HCT116 (cell line): ENCODE results near the gene NAPA. TPM values are rescaled to one million over a fixed set of nuclear protein-coding genes. Genes with fewer than 3 reads are reported as not detected.

Source experiments
- ATAC-seq: fragments of 200-7000 bp; cut with Tn5 transposase; 2 replicates; pipeline ENCODE4 v1.9.1; 2020; ENCODE audit warnings: mild to moderate bottlenecking, moderate library complexity
- BruUV-seq: library from RNA; stranded (reverse); fragments of 400-500 nt; replicated peaks from 2 replicates; lab custom pipeline; 2021; lab: Mats Ljungman, UMichigan
- CTCF ChIA-PET: fragments of 300-600 bp; sonication (Branson Sonifier 250); formaldehyde crosslinking; loops from one replicate; lab custom pipeline; 2021; ENCODE audit warnings: antibody characterized with exemption; lab: Charles Lee
- POLR2A ChIA-PET: fragments of 300-600, 350-600 bp; sonication (Branson Sonifier 250); formaldehyde crosslinking; loops from one replicate; lab custom pipeline; 2021; ENCODE audit warnings: antibody characterized with exemption; lab: Charles Lee
- RAD21 ChIA-PET, 2 experiments: fragments of 300-600 bp; sonication (Branson Sonifier 250); formaldehyde crosslinking; loops; one replicate each; lab custom pipeline; 2023; ENCODE audit warnings: low total read pairs in 2 of 2; ENCODE audit not compliant: uncharacterized antibody in 2 of 2, unreplicated experiment in 2 of 2, low non-redundant PET in 1 of 2; lab: Charles Lee
- DNase-seq: peaks from one replicate; pipeline ENCODE4 v3.0.0-alpha.2; 2010; ENCODE audit warnings: low read depth, low spot score
- H2AFZ ChIP-seq: fragments of 200-600 bp; shearing (Covaris generic), sonication (generic); 2 replicates; pipeline ENCODE4 v1.6.1; 2017; ENCODE audit warnings: low read depth, mixed run types, mixed read lengths, antibody characterized with exemption, low read length; ENCODE audit not compliant: poor library complexity, severe bottlenecking
- H3K27ac ChIP-seq: 2 replicates; pipeline ENCODE4 v1.5.1; 2012; ENCODE audit warnings: low read depth, low read length
- H3K27me3 ChIP-seq: fragments of 200-600 bp; sonication (generic); 2 replicates; pipeline ENCODE4 v1.6.1; 2016; ENCODE audit warnings: mixed run types, low read length, mixed read lengths; ENCODE audit not compliant: insufficient read depth
- H3K36me3 ChIP-seq, 2 experiments: fragments of 200-500 bp in 1 of 2; fragments of 200-600 bp in 1 of 2; sonication (Bioruptor generic) in 1 of 2; sonication (generic) in 1 of 2; 2 replicates each; pipeline versions ENCODE4 v1.5.1 to v1.6.1; 2014 to 2016; ENCODE audit warnings: low read length in 2 of 2, inconsistent platforms in 1 of 2, mixed read lengths in 1 of 2, mixed run types in 1 of 2; ENCODE audit not compliant: insufficient read depth in 2 of 2, control insufficient read depth in 1 of 2
- H3K4me1 ChIP-seq, 2 experiments: fragments of 200-600 bp in 1 of 2; sonication (generic) in 1 of 2; 2 replicates each; pipeline versions ENCODE4 v1.5.1 to v1.6.1; 2012 to 2017; ENCODE audit warnings: low read length in 2 of 2, inconsistent platforms in 1 of 2, mild to moderate bottlenecking in 1 of 2, mixed read lengths in 1 of 2, mixed run types in 1 of 2, moderate library complexity in 1 of 2; ENCODE audit not compliant: insufficient read depth in 2 of 2, control insufficient read depth in 1 of 2
- H3K4me2 ChIP-seq: fragments of 200-600 bp; sonication (generic); 2 replicates; pipeline ENCODE4 v1.6.1; 2017; ENCODE audit warnings: mixed run types, low read length, mixed read lengths
- H3K4me3 ChIP-seq, 2 experiments: fragments of 200-600 bp in 1 of 2; sonication (generic) in 1 of 2; replicated peaks in 1 of 2; 2 replicates each; pipeline ENCODE4 v1.5.1; 2011 to 2016; ENCODE audit warnings: low read length in 2 of 2, control low read depth in 1 of 2, low read depth in 1 of 2, mild to moderate bottlenecking in 1 of 2, mixed read lengths in 1 of 2, mixed run types in 1 of 2
- H3K79me2 ChIP-seq: fragments of 200-600 bp; sonication (generic); 2 replicates; pipeline ENCODE4 v1.6.1; 2017; ENCODE audit warnings: mild to moderate bottlenecking, mixed run types, low read length, moderate library complexity, mixed read lengths; ENCODE audit not compliant: insufficient read depth
- H3K9ac ChIP-seq: fragments of 200-600 bp; sonication (generic); 2 replicates; pipeline ENCODE4 v1.6.1; 2016; ENCODE audit warnings: low read length, mixed read lengths
- H3K9me2 ChIP-seq: fragments of 200-600 bp; sonication (generic), shearing (Covaris generic); 2 replicates; pipeline ENCODE4 v1.6.1; 2017; ENCODE audit warnings: mixed run types, mild to moderate bottlenecking, moderate library complexity; ENCODE audit not compliant: insufficient read depth
- H3K9me3 ChIP-seq, 2 experiments: fragments of 200-500 bp in 1 of 2; fragments of 200-600 bp in 1 of 2; sonication (Bioruptor generic) in 1 of 2; sonication (generic) in 1 of 2; 2 replicates each; pipeline ENCODE4 v1.6.1; 2014 to 2017; ENCODE audit warnings: low read length in 2 of 2, mixed read lengths in 2 of 2, inconsistent platforms in 1 of 2, low read depth in 1 of 2, mild to moderate bottlenecking in 1 of 2, mixed run types in 1 of 2, moderate library complexity in 1 of 2; ENCODE audit not compliant: control insufficient read depth in 1 of 2, insufficient read depth in 1 of 2
- H4K20me1 ChIP-seq: fragments of 200-600 bp; sonication (generic), shearing (Covaris generic); 2 replicates; pipeline ENCODE4 v1.6.1; 2017; ENCODE audit warnings: mixed run types, mild to moderate bottlenecking, moderate library complexity; ENCODE audit not compliant: insufficient read depth
- ATF3 ChIP-seq: IDR thresholded peaks from 2 replicates; pipeline ENCODE4 v1.6.1; 2012
- CBX3 ChIP-seq: IDR thresholded peaks from 2 replicates; pipeline ENCODE4 v1.6.1; 2012; ENCODE audit warnings: low read depth
- EZH2 ChIP-seq: fragments of 200-600 bp; sonication (generic); IDR thresholded peaks from 2 replicates; pipeline ENCODE4 v1.6.1; 2017; ENCODE audit warnings: antibody characterized with exemption, mixed run types
- EZH2phosphoT487 ChIP-seq: fragments of 200-600 bp; IDR thresholded peaks from 2 replicates; pipeline ENCODE4 v1.6.1; 2018; ENCODE audit warnings: antibody characterized with exemption, borderline replicate concordance
- FOSL1 ChIP-seq: IDR thresholded peaks from 2 replicates; pipeline ENCODE4 v1.6.1; 2012; ENCODE audit warnings: low read depth
- JUND ChIP-seq: IDR thresholded peaks from 2 replicates; pipeline ENCODE4 v1.6.1; 2012
- POLR2A ChIP-seq: IDR thresholded peaks from 2 replicates; pipeline ENCODE4 v1.7.0; 2011; ENCODE audit warnings: borderline replicate concordance; ENCODE audit not compliant: insufficient read depth, insufficient read length; ENCODE audit errors: extremely low read depth
- POLR2AphosphoS5 ChIP-seq: IDR thresholded peaks from 2 replicates; pipeline ENCODE4 v1.6.1; 2011; ENCODE audit warnings: mild to moderate bottlenecking, low read depth, low read length, moderate library complexity
- RAD21 ChIP-seq: IDR thresholded peaks from 2 replicates; pipeline ENCODE4 v1.6.1; 2012; ENCODE audit warnings: low read depth, mild to moderate bottlenecking
- SIN3A ChIP-seq: IDR thresholded peaks from 2 replicates; pipeline ENCODE4 v1.6.1; 2012; ENCODE audit warnings: low read depth
- SP1 ChIP-seq: IDR thresholded peaks from 2 replicates; pipeline ENCODE4 v1.6.1; 2012; ENCODE audit warnings: low read depth
- TCF7L2 ChIP-seq: IDR thresholded peaks from 2 replicates; pipeline ENCODE4 v1.7.0; 2011; ENCODE audit warnings: borderline replicate concordance, inconsistent platforms; ENCODE audit not compliant: insufficient read depth, insufficient read length; ENCODE audit errors: extremely low read depth
- ZBTB33 ChIP-seq: IDR thresholded peaks from 2 replicates; pipeline ENCODE4 v1.6.1; 2011; ENCODE audit warnings: mild to moderate bottlenecking, low read length, moderate library complexity; ENCODE audit not compliant: insufficient replicate concordance; ENCODE audit errors: extremely low read depth
- ZNF274 ChIP-seq: fragments of 200-500 bp; sonication (Bioruptor generic); IDR thresholded peaks from 2 replicates; pipeline ENCODE4 v1.6.1; 2014; ENCODE audit warnings: mild to moderate bottlenecking, low read depth, low read length, inconsistent platforms
- intact Hi-C: fragments of 100-400 bp; cut with micrococcal nuclease; formaldehyde crosslinking; loops from 2 replicates; pipeline ENCODE4 v1.10.0; 2022
- total RNA-seq: library from RNA; stranded (reverse); gene quantifications from one replicate; pipeline ENCODE4 v1.2.1, GENCODE V29; 2021; ENCODE audit not compliant: unreplicated experiment
- TF ChIP-seq, protein P1 (sequence below): IDR thresholded peaks from 2 replicates; pipeline ENCODE4 v1.6.1; 2012; ENCODE audit warnings: low read depth
- TF ChIP-seq, protein P2 (sequence below): IDR thresholded peaks from 2 replicates; pipeline ENCODE4 v1.6.1; 2012

NAPA gene
- total RNA-seq, 1 experiment from 2014 or later, result 58.8 TPM

DNA sequence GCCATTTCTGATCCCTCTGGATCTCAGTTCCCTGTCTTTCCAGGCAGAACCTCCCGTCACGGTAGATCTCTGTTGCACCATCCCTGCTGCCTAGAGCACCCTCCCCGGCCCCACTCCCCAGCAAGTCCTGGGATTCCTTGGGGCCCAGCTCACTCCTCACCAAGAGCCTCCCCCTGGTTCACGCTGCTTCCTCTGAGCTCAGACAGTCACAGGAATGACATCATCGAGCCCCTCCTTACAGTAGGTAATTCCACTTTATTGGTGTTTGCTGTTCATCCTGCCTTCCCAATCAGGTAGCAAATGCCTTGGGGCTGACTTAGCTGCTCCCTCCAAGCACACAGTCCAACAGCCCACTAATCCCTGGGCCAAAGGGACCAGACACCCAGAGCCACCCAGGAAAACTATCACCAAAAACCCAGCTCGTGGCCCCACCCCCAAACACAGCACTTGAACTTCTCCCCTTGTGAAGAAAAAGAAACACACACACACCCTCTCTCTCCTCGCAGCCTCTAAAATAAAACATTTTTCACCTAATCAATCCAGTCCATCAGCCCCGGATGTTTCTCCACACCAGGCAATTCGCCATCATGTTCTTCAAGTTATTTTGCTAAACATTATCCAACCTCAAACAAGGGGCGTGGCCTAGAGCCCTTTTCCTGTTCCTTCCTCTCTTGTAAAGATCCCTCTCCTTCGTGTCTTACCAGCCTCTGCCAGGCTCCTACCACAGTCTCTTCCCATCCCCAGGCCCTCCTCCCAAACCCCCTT lies 2.5 kb downstream of the NAPA start (continued):
- TF ChIP-seq, protein P1, sequence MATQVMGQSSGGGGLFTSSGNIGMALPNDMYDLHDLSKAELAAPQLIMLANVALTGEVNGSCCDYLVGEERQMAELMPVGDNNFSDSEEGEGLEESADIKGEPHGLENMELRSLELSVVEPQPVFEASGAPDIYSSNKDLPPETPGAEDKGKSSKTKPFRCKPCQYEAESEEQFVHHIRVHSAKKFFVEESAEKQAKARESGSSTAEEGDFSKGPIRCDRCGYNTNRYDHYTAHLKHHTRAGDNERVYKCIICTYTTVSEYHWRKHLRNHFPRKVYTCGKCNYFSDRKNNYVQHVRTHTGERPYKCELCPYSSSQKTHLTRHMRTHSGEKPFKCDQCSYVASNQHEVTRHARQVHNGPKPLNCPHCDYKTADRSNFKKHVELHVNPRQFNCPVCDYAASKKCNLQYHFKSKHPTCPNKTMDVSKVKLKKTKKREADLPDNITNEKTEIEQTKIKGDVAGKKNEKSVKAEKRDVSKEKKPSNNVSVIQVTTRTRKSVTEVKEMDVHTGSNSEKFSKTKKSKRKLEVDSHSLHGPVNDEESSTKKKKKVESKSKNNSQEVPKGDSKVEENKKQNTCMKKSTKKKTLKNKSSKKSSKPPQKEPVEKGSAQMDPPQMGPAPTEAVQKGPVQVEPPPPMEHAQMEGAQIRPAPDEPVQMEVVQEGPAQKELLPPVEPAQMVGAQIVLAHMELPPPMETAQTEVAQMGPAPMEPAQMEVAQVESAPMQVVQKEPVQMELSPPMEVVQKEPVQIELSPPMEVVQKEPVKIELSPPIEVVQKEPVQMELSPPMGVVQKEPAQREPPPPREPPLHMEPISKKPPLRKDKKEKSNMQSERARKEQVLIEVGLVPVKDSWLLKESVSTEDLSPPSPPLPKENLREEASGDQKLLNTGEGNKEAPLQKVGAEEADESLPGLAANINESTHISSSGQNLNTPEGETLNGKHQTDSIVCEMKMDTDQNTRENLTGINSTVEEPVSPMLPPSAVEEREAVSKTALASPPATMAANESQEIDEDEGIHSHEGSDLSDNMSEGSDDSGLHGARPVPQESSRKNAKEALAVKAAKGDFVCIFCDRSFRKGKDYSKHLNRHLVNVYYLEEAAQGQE, result no peak
- TF ChIP-seq SIN3A (no peak), CBX3 (no peak)

DNA sequence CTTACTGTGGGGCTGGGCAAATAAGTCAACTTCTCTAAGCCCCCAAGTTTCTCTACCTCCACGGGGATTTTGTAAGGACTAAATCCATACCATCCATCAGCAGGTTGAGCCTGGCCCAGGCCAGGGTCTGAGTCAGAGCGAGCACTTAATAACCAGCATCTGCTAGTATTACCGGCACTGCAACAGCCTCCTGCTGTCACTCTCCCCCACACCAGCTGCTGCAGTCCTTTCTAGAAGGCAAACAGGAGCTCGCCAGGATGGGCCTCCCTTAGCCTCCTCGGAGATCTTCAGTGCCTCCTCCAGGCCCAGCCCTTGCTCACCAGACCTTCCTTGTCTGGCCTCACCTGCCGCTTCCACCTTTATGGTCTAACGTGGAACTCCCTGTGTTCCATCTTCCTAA lies 3.2 kb downstream of the NAPA start:
- H3K9me2 ChIP-seq, result no peaks in the 10 kb centered on the region
- RAD21 ChIA-PET, result no interaction called here
- H3K4me3 ChIP-seq, result no peak overlapping the region
- H3K79me2 ChIP-seq, result peaks cover 52% of the 10 kb centered on the region
- CTCF ChIA-PET, result no interaction called here
- H3K4me2 ChIP-seq, result no peak overlapping the region
- no peaks in the 10 kb centered on the region for H3K36me3 ChIP-seq
- H3K9me3 ChIP-seq, result no peaks in the 10 kb centered on the region
- no peaks in the 10 kb centered on the region for H4K20me1 ChIP-seq
- no peak overlapping the region for H3K9ac ChIP-seq
- H2AFZ ChIP-seq, result no peak overlapping the region
- no peak for ATAC-seq
- POLR2A ChIA-PET, result no interaction called here
- no TSS peak for BruUV-seq
- TF ChIP-seq ATF3, result no peak
- TF ChIP-seq RAD21, result no peak
- TF ChIP-seq FOSL1, result no peak
- TF ChIP-seq ZBTB33, result no peak
- TF ChIP-seq JUND, result no peak
- TF ChIP-seq TCF7L2, result no peak
- TF ChIP-seq, protein P2, sequence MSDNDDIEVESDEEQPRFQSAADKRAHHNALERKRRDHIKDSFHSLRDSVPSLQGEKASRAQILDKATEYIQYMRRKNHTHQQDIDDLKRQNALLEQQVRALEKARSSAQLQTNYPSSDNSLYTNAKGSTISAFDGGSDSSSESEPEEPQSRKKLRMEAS, result no peak
- TF ChIP-seq ZNF274, result no peak
- TF ChIP-seq EZH2phosphoT487, result no peak
- no peak for TF ChIP-seq SP1
- TF ChIP-seq EZH2, result no peak
- TF ChIP-seq POLR2AphosphoS5, result no peak
- TF ChIP-seq SIN3A, result no peak
- TF ChIP-seq POLR2A, result no peak
- TF ChIP-seq, all 23 proteins: peak for 0
- Histone ChIP-seq H3K27me3 (no peaks in the 10 kb centered on the region), H3K4me1 (peaks cover 8 to 26% of the 10 kb centered on the region in 2 experiments; a peak in 3 of 4 replicates), H3K27ac (no peak overlapping the region)
- intact Hi-C loops, result no loop called here
- no peak for DNase-seq
